Panc1 (cell line): ENCODE data around the gene GSX2.

ENCODE experiments used
- POLR2AphosphoS5 ChIP-seq: IDR thresholded peaks from 2 replicates; pipeline ENCODE4 v1.6.1; 2012; ENCODE audit warnings: mild to moderate bottlenecking, low read depth, low read length, moderate library complexity
- TCF7L2 ChIP-seq: IDR thresholded peaks from 2 replicates; pipeline ENCODE4 v1.6.1; 2011; ENCODE audit warnings: mild to moderate bottlenecking, low read depth, low read length, inconsistent platforms
- TF ChIP-seq, protein P1 (sequence below): fragments of 450-650 bp; IDR thresholded peaks from 2 replicates; pipeline ENCODE4 v1.5.1; 2017; ENCODE audit warnings: mild to moderate bottlenecking

GRCh38 chr4:54064317-54065111 is 35.4 kb upstream of the GSX2 start, which contains the start of gene CHIC2:
- TF ChIP-seq, protein P1, sequence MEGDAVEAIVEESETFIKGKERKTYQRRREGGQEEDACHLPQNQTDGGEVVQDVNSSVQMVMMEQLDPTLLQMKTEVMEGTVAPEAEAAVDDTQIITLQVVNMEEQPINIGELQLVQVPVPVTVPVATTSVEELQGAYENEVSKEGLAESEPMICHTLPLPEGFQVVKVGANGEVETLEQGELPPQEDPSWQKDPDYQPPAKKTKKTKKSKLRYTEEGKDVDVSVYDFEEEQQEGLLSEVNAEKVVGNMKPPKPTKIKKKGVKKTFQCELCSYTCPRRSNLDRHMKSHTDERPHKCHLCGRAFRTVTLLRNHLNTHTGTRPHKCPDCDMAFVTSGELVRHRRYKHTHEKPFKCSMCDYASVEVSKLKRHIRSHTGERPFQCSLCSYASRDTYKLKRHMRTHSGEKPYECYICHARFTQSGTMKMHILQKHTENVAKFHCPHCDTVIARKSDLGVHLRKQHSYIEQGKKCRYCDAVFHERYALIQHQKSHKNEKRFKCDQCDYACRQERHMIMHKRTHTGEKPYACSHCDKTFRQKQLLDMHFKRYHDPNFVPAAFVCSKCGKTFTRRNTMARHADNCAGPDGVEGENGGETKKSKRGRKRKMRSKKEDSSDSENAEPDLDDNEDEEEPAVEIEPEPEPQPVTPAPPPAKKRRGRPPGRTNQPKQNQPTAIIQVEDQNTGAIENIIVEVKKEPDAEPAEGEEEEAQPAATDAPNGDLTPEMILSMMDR, result no peak
- TF ChIP-seq TCF7L2, result no peak
- TF ChIP-seq POLR2AphosphoS5, result peak; percentile 53; the same call in 1 of the 2 replicates
